ENCODE data around the gene ATP5ME.

DNA sequence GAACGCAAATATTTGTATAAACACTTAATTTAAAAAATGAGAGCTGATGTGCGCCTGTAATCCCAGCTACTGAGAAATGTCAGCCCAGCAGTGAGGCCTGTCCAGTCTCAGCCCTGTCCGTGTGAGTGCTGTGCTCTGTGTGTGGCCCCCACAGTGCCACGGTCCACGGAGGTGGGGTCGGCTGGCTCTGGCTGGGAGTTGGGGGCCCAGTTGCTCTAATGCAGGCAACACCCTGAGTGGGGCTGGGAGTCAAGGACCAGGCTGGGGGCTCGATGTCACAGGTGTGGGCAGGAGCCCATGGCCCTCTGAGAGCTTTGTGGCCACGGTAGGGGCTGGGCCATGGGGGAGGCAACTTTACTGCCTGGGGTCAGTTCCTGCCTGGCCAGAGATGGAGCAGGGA, 44.4 kb upstream of the ATP5ME start:
- TF ChIP-seq, protein P1, sequence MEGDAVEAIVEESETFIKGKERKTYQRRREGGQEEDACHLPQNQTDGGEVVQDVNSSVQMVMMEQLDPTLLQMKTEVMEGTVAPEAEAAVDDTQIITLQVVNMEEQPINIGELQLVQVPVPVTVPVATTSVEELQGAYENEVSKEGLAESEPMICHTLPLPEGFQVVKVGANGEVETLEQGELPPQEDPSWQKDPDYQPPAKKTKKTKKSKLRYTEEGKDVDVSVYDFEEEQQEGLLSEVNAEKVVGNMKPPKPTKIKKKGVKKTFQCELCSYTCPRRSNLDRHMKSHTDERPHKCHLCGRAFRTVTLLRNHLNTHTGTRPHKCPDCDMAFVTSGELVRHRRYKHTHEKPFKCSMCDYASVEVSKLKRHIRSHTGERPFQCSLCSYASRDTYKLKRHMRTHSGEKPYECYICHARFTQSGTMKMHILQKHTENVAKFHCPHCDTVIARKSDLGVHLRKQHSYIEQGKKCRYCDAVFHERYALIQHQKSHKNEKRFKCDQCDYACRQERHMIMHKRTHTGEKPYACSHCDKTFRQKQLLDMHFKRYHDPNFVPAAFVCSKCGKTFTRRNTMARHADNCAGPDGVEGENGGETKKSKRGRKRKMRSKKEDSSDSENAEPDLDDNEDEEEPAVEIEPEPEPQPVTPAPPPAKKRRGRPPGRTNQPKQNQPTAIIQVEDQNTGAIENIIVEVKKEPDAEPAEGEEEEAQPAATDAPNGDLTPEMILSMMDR (IDR thresholded peaks at IDR 0.05) = no peak
- TF ChIP-seq POLR2A (IDR thresholded peaks at IDR 0.05) = no peak
